ENCODE measurements around the gene TUBB4B.

Gene TUBB4B

DNA sequence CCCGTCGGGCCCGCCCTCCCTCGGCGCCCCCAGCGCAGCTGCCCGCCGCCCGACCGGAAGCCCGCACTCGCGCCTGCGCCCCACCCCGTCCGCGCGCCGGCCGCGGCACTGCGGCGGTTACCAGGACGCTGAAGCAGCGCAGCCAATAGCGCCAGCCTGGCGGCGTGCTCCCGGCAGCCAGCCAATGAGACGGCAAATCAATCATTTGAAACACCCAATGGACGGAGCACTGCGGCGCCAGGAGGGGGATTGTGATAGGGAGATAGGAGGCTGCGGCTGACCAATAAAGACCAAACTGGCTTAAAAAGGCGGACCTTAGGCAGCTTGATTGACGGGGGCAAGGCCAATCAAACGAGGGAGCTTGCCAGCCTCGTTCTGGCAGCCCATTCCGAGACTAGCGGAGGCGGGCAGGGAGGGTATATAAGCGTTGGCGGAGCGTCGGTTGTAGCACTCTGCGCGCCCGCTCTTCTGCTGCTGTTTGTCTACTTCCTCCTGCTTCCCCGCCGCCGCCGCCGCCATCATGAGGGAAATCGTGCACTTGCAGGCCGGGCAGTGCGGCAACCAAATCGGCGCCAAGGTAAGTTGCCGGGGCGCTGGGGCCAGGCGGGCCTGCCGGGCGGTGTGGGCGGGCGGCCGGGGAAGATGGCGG, at the start of gene TUBB4B:
Gene TUBB4B, plus strand, starts transcription at position 447 of the 649 bp plus-strand sequence. Its CDS starts 74 bp downstream, at position 521.
- peak; percentile 100 for DNase-seq

DNA sequence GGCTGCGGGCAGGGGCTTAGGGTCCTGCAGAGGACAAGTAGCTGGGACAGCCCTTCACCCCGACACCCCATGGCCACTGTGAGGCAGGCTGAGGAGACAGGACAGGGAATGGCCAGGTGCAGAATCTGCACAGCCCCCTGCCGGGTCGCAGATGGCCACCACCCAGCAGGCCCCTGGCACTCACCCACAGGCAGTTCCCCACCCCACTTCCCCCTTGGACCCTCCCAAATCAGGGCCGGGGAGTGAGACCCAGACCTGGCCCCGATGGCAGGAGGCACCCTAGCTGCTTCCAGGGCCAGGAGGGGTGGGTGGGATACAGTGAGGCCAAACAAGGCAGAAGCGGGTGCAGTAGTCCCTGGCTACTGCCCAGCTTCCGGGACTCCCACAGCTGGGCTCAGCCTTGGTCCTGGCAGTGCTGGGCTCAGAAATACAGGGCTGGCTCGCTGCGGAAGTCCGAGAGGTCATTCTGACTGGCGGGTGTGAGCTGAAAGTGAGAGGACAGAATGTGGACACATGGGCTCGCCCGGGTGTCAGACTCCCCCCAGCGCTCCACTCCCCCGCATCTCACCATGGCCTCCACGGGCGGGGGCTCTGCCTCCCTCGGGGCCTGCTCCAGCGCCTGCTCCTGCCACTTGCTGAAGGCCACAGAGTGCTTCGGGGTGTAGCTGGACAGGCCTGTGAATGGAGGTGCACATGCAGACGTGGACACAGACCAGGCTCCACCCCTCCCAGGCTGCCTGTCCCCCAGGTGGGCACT, 49.2 kb upstream of the TUBB4B start:
- no peak for DNase-seq

DNA sequence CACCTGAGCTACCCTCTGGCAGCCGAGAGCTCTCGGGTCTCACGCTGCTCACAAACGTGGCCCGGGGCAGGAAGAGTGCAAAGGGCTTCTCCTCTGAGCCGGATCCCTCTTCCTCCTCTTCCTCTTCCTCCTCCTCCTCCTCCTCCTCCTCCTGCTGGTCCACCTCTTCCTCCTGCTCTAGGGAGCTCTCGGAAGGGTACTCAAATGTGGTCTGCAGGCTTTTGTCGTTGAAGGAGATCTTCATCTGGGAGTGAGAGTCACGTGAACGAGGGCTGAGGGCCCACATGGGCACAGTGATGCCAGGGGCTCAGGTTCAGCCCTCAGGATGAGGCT, 48.7 kb upstream of the TUBB4B start:
- DNase-seq: no peak

DNA sequence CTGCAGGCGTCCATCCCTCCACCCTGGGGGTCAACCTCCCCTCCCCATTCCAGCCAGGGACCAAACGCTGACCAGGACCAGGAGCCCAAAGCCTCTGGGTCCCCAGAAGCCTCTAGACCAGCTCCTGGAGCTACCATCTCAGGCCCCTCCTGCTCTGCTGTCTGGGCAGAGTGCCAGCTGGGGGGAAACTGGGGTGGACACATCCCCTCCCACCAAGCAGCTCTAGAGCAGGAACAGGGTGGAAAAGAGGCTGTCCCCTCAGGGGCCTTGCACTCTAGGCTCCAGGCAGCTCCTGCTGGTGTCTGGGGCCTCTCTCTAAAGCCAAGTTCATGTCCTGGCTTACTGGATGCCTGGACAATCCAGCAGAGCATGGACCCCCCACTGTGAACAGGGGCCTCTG, 48.2 kb upstream of the TUBB4B start:
- DNase-seq: no peak

DNA sequence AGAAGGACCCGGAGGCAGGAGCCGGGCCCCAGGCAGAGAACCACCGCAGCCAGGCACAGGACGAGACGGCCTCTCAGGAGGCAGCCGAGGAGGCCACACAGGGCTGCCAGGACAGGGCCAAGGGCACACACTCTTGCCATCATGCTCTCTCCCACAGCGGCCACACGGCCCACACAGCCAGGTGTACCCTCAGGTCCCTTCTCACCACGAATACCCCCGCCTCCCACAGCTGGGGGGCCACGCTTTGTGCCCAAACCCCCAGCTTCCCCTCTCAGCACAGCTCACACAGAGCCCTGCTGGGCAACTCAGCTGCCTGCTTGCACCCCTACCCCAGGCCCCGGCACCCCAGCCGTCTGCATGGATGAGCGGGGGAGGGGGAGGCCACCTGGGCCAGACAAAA, 47.3 kb upstream of the TUBB4B start:
- no peak for DNase-seq

DNA sequence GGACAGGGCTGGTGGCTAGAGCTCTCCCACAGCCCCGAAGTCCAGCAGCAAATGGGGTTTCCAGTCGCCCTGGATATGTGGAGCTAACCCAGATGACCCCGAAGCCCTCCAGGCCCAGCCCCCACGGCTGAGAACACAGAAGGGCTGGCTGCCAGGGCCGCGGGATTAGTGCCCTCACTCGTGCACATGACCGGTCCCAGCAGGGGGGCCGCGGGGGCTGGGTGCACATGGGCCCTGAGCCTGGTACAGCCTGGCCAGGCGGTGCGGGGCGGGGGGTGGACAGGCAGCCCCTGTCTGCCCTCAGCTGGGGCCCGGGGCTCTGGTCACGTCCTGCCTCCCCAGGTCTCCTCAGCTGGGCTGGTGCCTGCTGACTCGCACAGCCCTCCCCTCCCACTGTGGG, 46.7 kb upstream of the TUBB4B start:
- DNase-seq: no peak

DNA sequence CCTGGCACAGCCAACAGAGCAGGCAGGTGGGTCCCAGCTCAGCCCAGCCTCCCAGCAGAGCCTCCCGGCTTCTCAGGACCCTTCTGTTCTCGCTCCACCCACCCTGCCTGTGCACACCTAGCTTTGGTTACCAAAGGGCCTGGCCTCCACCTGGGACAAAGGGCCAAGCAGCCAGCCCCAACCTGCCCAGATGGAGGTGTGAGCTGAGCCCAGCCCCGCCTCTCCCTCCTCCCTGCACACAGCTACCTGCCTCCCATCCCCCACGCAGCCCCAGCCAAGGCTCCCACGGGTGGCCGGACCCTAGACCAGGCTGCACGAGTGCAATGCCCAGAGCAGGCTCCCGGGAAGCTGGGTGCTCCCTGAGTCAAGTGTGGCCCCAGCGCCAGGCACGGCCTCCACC, 46.2 kb upstream of the TUBB4B start:
- no peak for DNase-seq

DNA sequence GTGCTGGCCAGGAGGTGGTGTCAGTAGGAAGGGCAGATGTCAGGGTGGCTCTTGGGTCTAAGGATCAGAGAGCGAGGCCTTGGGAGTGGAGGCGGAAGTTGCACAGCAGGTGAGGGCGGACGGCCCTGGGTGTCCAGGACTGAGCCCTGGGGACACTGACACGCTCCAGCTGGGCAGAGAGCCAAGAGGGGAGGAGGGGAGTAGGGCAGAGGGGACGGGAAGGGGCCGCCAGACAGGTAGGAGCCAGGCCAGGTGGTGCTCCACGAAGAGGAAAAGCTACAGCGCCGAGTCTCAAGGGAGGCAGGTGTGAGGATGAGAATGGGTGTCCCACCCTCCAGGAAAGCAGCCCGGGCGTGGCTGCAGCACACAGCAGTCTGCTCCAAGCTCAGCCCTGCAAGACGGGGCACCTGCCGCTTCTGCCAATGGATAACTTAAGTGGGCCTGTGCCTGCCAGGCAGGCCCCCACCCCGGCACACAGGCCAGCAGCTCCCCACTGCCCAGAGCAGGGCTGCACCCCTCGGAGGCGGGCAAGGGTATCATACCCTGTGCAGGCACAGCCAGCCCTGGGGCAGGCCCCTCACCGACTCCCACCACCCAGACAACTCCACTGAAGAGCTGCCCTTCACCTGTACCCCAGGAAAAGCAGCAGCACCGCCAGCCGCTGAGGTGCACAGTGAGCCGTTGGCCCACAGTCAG, 45.4 kb upstream of the TUBB4B start:
- no peak for DNase-seq

DNA sequence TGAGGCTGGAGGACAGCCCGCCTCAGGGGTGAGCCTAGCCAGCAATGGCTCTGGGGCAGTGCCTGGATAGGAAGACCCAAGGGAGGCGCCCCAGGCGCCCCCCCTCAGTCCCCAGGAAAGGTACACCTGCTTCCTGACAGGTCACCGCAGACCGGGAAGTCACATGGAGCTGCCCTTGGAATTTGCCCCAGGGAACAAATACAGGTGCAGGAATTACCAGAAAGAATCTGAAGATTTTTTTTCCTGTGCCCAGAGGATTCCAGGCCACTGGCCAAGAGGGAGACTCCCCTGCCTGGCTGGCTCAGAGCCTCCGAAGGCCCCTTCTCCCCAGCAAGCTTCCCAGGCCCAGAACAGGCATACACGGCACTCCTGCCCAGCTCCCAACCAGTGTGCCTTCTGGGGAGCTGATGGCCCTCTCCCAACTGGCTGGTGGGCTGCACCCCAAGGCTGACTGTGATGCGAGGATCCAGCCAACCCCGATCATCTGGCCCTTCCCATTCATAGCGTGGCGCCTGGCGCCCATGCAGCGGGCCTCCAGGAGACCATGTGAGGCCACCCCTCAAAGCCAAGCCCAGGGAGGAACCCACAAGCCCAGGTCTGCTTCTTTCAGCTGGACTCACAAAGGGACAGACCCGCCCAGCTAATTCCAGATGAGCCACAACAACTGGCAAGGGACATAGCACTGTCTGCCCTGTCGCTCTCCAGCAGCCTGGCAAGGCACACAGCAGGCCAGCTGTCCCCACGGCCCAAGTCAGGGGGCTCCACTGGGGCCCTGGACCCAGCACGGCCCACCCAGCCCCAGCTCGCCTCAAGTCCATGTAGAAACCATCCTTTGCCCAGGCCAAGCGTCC, 42.8 kb upstream of the TUBB4B start:
- DNase-seq: no peak

DNA sequence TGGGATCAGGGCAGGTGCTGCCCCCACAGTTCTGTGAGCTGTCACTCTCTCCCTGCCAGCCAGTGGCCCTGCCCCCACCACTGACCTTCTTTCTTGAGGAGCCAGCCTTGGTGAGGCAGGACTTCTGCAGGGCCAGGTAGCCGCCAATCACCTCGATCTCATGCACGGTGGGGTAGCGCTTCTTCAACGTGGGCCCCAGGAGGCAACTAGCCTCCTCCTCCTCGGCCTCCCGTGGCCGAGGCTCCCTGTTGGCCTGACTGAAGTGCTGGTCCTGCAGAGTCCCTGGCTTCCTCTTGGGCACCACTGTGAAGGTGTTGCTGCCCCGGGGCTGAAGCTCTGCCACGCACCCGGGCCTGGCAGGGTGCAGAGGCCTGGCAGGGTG, 42.2 kb upstream of the TUBB4B start:
- no peak for DNase-seq

DNA sequence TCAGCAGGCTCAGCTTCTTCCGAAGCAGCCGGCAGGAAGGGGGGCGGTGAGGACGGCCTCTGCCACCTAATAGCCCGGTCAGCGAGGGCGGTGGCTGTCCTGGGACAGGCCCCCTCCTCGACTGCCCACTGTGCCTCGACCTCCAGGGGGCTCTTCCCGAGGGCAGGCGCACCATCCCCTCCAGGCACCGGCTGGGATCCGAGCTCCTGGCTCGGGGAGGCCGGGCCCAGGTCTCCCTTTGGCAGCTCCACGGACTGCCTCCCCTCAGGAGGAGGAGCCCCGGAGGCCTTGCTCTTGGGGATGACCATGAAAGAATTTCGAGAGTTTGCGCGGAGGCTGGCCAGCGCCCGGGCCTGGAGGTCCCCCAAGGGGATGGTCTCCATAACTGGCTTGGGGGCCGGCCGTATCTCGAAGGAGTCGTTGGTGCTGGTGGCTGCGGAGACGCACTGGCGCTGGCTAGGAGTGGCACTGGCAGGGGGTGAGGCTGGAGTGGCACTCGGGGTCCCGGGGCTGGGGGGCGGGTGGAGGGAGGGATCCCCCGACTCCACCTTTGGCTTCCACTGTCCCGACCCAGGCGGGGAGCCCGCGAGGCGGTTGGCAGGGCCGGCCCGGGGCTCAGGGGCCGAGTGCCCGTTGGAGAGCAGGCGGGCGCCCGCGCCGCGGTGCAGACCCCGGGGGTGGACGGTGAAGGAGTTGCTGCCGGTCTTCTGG, 41.5 kb upstream of the TUBB4B start:
- no peak for DNase-seq

DNA sequence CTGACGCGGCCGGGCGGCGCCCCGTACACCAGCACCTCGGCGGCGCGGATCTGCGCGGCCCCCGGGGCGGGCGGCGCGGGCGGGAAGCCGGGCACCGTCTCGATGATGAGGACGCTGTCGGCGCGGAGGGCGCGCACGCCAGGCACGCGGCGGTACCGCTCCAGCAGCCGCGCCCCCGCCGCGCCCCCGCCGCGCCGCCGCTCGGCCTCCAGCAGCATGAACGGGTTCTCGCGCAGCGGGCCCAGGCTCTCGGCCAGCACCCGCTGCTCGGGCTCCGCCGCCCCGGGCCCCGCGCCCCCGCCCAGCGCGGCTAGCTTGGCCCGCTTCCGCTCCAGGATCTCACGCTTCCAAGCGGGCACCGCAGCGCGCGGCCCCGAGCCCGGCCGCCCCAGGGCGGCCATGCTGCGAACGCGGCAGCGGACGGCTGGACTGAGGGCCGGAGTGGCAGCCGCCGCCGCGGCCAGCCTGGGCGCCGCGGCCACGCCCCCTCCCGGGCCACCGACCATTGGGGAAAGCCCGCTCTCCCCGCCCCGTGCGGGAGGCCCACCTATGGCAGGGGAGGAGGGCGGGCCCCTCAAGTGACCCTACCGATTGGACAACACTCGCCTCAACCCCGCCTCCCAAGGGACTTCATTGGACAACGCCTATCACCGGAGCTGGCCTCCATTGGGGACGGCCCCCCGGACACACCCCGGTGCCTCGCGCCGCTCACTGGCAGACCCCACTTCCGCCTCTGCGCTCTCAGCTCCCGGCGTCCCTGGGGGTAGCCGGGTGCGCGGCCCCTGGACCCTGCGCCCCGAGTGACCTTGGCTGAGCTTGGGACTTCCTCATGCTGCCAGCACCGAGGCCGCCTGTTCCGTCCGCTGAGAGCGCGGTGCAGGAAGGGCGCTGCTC, 40.5 kb upstream of the TUBB4B start, which contains the start of gene TPRN:
Gene TPRN, minus strand, starts transcription at position 431 of the 894 bp plus-strand sequence. Its CDS starts 30 bp downstream, at position 401.
- peak; percentile 99 for DNase-seq

DNA sequence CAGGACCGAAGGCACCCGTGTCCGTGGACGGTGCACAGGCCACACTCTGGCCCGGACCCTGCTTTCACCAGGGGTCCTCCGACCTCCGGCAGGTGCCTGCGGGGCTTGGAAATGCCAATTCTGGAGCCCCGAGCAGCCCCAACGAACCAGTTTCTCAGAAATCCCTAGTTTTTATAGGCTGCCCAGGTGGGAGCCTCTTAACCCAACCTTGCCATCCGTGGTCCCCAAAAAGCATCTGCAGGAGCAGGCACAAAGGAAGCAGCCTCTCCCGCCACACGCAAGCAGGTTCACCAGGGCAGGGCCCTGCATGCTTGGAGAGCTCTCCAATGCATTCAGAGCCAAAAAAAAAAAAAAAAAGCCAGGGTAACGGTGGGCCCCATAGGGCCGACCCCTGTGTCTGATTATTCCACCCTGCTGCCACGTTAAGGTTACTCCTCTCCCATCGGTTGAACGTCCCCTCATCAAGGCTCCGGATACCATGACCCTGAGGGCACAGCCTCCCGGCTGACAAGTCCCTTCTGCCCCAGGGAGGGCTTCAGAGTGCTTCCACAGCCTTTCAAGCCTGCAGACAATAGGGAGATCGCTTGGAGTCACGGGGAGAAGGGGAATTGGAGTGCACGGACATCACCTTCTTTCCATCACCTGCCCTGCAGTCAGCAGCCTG, 39.8 kb upstream of the TUBB4B start:
- no peak for DNase-seq

DNA sequence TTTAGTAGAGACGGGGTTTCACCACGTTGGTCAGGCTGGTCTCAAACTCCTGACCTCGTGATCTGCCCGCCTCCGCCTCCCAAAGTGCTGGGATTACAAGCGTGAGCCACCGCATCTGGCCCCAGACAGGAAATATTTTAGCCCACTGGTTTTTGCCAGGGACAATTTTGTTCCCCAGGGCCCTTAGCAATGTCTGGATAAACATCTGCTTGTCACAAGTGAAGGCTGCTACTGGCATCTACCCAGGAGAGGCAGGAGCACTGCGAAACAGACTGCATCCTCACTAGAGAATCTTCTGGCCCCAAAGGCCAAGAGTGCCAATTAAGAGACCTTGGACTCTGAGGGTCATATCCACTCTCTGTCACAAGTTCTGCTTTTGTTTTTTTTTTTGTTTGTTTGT, 38.1 kb upstream of the TUBB4B start:
- peak; percentile 53 for DNase-seq

DNA sequence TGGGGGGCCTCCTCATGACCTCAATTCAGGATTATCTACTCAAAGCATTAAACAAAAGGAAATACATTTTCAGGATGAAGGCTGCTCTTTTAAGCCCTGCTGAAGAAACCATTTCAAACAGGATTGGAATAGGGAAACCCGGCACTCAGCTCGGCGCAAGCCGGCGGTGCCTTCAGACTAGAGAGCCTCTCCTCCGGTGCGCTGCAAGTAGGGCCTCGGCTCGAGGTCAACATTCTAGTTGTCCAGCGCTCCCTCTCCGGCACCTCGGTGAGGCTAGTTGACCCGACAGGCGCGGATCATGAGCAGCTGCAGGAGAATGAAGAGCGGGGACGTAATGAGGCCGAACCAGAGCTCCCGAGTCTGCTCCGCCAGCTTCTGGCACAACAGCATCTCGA, 36.4 kb upstream of the TUBB4B start:
- no peak for DNase-seq

DNA sequence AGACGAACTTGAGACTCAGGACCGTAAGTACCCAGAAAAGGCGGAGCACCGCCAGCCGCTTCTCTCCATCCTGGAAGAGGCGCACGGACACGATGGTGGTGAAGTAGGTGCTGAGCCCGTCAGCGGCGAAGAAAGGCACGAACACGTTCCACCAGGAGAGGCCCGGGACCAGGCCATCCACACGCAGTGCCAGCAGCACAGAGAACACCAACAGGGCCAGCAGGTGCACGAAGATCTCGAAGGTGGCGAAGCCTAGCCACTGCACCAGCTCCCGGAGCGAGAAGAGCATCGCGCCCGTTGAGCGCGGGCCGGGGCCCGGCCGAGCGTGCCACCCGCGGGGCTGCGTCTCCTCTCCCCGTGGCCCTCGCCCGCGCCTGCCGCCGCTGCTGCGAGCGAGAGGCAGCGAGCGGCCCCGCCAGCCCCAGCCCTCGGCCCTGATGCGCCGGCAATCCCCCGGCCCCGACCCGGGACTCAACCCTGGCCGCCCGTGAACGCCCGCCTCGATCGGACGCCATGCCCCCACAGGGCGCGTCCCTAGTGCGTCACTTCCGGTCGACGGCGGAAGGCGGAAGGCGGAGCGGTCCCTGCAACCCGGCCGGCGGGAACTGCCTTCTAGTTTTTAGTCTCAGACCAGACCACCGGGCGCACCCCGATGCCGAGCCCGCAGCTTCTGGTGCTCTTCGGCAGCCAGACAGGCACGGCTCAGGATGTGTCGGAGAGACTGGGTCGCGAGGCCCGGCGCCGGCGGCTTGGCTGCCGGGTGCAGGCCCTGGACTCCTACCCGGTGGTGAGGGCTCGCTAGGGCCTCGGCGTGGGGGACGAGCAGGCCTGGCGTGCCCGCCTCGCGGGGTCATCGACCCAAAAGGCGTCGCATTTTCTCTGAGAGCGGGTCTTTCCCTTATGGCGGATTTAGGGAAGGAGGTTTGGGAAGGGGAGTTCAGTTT, 35.7 kb upstream of the TUBB4B start, which contains the start of the genes NDOR1 and TMEM203:
Gene NDOR1, plus strand, starts transcription at position 575 of the 944 bp plus-strand sequence. Its CDS starts 78 bp downstream, at position 653.
Gene TMEM203, minus strand, starts transcription at position 523 of the 944 bp plus-strand sequence. Its CDS starts 234 bp downstream, at position 289.
- peak; percentile 65 for DNase-seq

DNA sequence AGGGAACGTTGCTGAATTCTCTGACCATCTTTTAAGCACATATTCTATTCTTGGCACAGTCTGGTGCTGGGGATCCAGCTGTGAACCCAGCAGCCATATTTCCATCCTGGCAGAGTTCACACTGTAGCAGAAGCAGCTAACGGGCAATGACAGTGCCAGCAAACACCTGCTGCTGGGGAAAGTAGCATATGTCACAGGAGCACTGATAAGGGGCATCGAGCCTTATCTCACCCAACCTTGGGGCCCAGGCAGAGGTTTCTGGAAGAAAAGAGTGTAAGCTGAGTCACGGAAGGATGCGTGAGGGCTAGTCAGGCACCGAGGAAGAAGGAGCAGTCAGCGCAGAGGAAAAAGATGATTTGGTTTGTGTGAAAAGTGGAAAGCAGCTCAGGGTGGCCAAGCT, 34.5 kb upstream of the TUBB4B start:
- DNase-seq: no peak

DNA sequence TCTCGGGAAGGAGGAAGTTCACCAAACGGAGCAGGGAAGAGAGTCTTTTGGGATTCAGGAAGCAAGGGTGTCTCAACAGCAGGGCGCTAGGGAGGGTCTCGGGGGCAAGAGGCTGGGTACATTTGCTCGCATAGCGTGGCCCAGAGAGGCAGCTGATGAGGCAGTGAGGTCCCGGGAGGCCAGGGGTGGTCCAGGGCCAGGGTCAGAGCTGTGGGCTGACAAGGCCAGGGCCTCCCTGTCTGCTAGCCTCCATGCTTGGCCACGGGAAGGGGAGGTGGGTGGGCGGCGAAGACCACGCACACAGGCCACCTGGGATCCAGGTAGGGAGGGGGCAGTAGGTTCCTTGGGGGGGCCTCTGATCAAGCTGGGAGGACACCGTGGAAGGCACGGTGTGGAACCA, 29.6 kb upstream of the TUBB4B start:
- no peak for DNase-seq

DNA sequence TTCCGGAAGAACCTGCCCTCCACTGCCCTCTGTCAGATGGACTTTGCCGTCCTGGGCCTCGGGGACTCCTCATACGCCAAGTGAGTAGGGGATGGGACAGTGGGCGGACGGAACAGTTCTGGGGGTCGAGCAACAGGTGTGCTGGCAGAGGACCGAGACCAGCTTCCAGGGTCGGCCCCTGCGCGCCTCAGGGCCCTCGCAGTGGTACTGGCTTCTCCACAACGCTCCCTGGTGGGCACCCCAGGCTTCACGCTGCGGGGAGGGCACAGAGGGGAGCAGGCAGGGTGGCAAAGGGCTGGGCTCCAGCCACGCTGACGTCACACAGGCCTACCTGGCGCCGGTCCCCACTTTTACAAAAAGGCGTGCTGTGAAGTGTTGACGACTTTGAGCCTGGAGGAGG, 28.6 kb upstream of the TUBB4B start:
- DNase-seq: no peak

Data from MV-4-11 (cell line).